IMR-90 (cell line): ENCODE measurements around the gene ABHD17C. TPM values are rescaled to one million over a fixed set of nuclear protein-coding genes. Genes with fewer than 3 reads are reported as not detected.

Source experiments
- ATAC-seq: fragments of 200-7000 bp; cut with Tn5 transposase; 2 replicates; pipeline ENCODE4 v1.9.1; 2020; ENCODE audit warnings: low read depth, mild to moderate bottlenecking, moderate library complexity
- BruUV-seq: library from RNA; stranded (reverse); fragments of 400-500 nt; replicated peaks from 2 replicates; lab custom pipeline; 2021; lab: Mats Ljungman, UMichigan
- CTCF ChIA-PET: fragments of 300-600 bp; formaldehyde crosslinking; extraction: SDS; loops from one replicate; lab custom pipeline; 2021; ENCODE audit warnings: antibody characterized with exemption; lab: Yijun Ruan, JAX
- POLR2A ChIA-PET: fragments of 300-600 bp; sonication (Branson Sonifier 250); formaldehyde crosslinking; loops from one replicate; lab custom pipeline; 2022; ENCODE audit warnings: antibody characterized with exemption; ENCODE audit not compliant: unreplicated experiment; lab: Charles Lee
- DNase-seq: peaks from one replicate; pipeline ENCODE4 v3.0.0; 2013
- H2AFZ ChIP-seq: replicated peaks from 2 replicates; pipeline ENCODE3; 2013; ENCODE audit warnings: low read length, mild to moderate bottlenecking; ENCODE audit not compliant: poor library complexity
- H2AK5ac ChIP-seq: 2 replicates; pipeline ENCODE4 v1.6.1; 2013; ENCODE audit warnings: low read depth, low read length, inconsistent platforms
- H2AK9ac ChIP-seq: replicated peaks from 2 replicates; pipeline ENCODE3; 2013; ENCODE audit warnings: mild to moderate bottlenecking, low read depth, low read length, moderate library complexity; ENCODE audit not compliant: poor library complexity
- H2BK120ac ChIP-seq: 2 replicates; pipeline ENCODE4 v1.6.1; 2013; ENCODE audit warnings: low read depth, low read length, inconsistent platforms
- H2BK15ac ChIP-seq: 3 replicates; pipeline ENCODE4 v1.6.1; 2013; ENCODE audit warnings: low read depth, low read length, inconsistent platforms
- H2BK20ac ChIP-seq: 2 replicates; pipeline ENCODE4 v1.6.1; 2013; ENCODE audit warnings: low read depth, mild to moderate bottlenecking, inconsistent platforms, low read length, moderate library complexity
- H2BK5ac ChIP-seq: 2 replicates; pipeline ENCODE4 v1.6.1; 2013; ENCODE audit warnings: mild to moderate bottlenecking, low read depth, low read length, inconsistent platforms; ENCODE audit not compliant: poor library complexity, severe bottlenecking
- H3K14ac ChIP-seq: replicated peaks from 2 replicates; pipeline ENCODE4 v1.6.1; 2013; ENCODE audit warnings: low read depth, low read length, inconsistent platforms
- H3K18ac ChIP-seq: 2 replicates; pipeline ENCODE4 v1.6.1; 2013; ENCODE audit warnings: low read depth, low read length, control low read depth
- H3K23ac ChIP-seq: 2 replicates; pipeline ENCODE4 v1.6.1; 2013; ENCODE audit warnings: low read depth, low read length, inconsistent platforms
- H3K27ac ChIP-seq: 2 replicates; pipeline ENCODE4 v1.5.1; 2013; ENCODE audit warnings: mild to moderate bottlenecking, control low read depth, low read length; ENCODE audit not compliant: insufficient read depth
- H3K27me3 ChIP-seq: 2 replicates; pipeline ENCODE4 v1.6.1; 2013; ENCODE audit warnings: low read length; ENCODE audit not compliant: control insufficient read depth, insufficient read depth
- H3K36me3 ChIP-seq: 2 replicates; pipeline ENCODE4 v1.6.1; 2013; ENCODE audit warnings: low read length, mixed read lengths; ENCODE audit not compliant: control insufficient read depth, insufficient read depth
- H3K4ac ChIP-seq: 2 replicates; pipeline ENCODE4 v1.6.1; 2013; ENCODE audit warnings: low read depth, low read length, inconsistent platforms
- H3K4me1 ChIP-seq: 2 replicates; pipeline ENCODE4 v1.6.1; 2013; ENCODE audit warnings: low read length, mixed read lengths; ENCODE audit not compliant: control insufficient read depth, insufficient read depth
- H3K4me2 ChIP-seq: 2 replicates; pipeline ENCODE4 v1.6.1; 2013; ENCODE audit warnings: low read depth, mild to moderate bottlenecking, control low read depth, low read length, moderate library complexity
- H3K4me3 ChIP-seq: 2 replicates; pipeline ENCODE4 v1.5.1; 2013; ENCODE audit warnings: low read depth, mild to moderate bottlenecking, control low read depth, low read length, moderate library complexity; ENCODE audit not compliant: insufficient read depth
- H3K56ac ChIP-seq: 2 replicates; pipeline ENCODE4 v1.6.1; 2013; ENCODE audit warnings: low read length, inconsistent platforms; ENCODE audit not compliant: insufficient read depth; ENCODE audit errors: extremely low read depth
- H3K79me1 ChIP-seq, 2 experiments: 2 replicates each; pipeline ENCODE4 v1.6.1; 2013; ENCODE audit warnings: low read length in 2 of 2, inconsistent platforms in 1 of 2, low read depth in 1 of 2
- H3K9ac ChIP-seq: 2 replicates; pipeline ENCODE4 v1.6.1; 2013; ENCODE audit warnings: low read depth, low read length, control low read depth
- H3K9me1 ChIP-seq: 2 replicates; pipeline ENCODE4 v1.6.1; 2013; ENCODE audit warnings: low read length, inconsistent platforms; ENCODE audit not compliant: insufficient read depth
- H3K9me3 ChIP-seq: 2 replicates; pipeline ENCODE4 v1.6.1; 2013; ENCODE audit warnings: low read length; ENCODE audit not compliant: control insufficient read depth, insufficient read depth
- H4K20me1 ChIP-seq: 2 replicates; pipeline ENCODE4 v1.6.1; 2013; ENCODE audit warnings: low read length, inconsistent platforms; ENCODE audit not compliant: insufficient read depth
- H4K5ac ChIP-seq: 2 replicates; pipeline ENCODE4 v1.6.1; 2013; ENCODE audit warnings: mild to moderate bottlenecking, low read depth, low read length, control low read depth
- H4K8ac ChIP-seq, 2 experiments: 2 replicates each; pipeline ENCODE4 v1.6.1; 2013; ENCODE audit warnings: low read depth in 2 of 2, low read length in 2 of 2, control low read depth in 1 of 2, inconsistent platforms in 1 of 2
- H4K91ac ChIP-seq: 2 replicates; pipeline ENCODE4 v1.6.1; 2013; ENCODE audit warnings: low read depth, low read length, inconsistent platforms; ENCODE audit not compliant: insufficient read depth
- BHLHE40 ChIP-seq: fragments of 150-350 bp; IDR thresholded peaks from 2 replicates; pipeline ENCODE4 v1.6.1; 2016; ENCODE audit warnings: mild to moderate bottlenecking, low read depth, low read length
- CEBPB ChIP-seq: IDR thresholded peaks from 2 replicates; pipeline ENCODE4 v1.6.1; 2012; ENCODE audit warnings: low read depth, low read length, improper control_type of control experiment
- WGBS, 2 experiments: methylation state at CpG; one replicate each; pipeline versions ENCODE4 v1.1.5 to v1.1.7; 2013; ENCODE audit warnings: missing lambda C conversion rate in 2 of 2; ENCODE audit not compliant: insufficient read length in 1 of 2; ENCODE audit errors: extremely low coverage in 2 of 2; 5-methylcytosine and 5-hydroxymethylcytosine counted together
- dilution Hi-C: fragments of 300-500 bp; cut with HindIII; formaldehyde crosslinking; loops from one replicate; pipeline ENCODE4 v1.14.3; 2018; ENCODE audit warnings: low sequenced_read_pairs; ENCODE audit not compliant: unreplicated experiment
- in situ Hi-C: fragments of 300-500 bp; cut with MboI; formaldehyde crosslinking; loops from 3 replicates; pipeline ENCODE4 v1.14.3; 2019; ENCODE audit warnings: low sequenced_read_pairs, inconsistent platforms, mixed read lengths
- intact Hi-C: fragments of 100-400 bp; cut with micrococcal nuclease; formaldehyde crosslinking; loops from 2 replicates; pipeline ENCODE4 v1.10.0; 2022
- polyA plus RNA-seq, 3 experiments: library from polyadenylated mRNA; depleted of rRNA; stranded (reverse); fragments of >200 nt; gene quantifications; 2 replicates each; pipeline ENCODE4 v1.2.3, GENCODE V29; 2012; ENCODE audit warnings: low replicate concordance in 1 of 3
- total RNA-seq: library from RNA; depleted of rRNA; stranded (reverse); fragments of >200 nt; gene quantifications from 2 replicates; pipeline ENCODE4 v1.2.3, GENCODE V29; 2012
- TF ChIP-seq, protein P1 (sequence below): conservative IDR thresholded peaks from 2 replicates; pipeline ENCODE4 v1.5.1; 2012; ENCODE audit warnings: mild to moderate bottlenecking, low read depth, low read length, improper control_type of control experiment

Gene ABHD17C
- total and polyA plus RNA-seq, 2 of the 4 experiments (the other 2 are of a cell fraction): 5.4 to 10.3 TPM

DNA sequence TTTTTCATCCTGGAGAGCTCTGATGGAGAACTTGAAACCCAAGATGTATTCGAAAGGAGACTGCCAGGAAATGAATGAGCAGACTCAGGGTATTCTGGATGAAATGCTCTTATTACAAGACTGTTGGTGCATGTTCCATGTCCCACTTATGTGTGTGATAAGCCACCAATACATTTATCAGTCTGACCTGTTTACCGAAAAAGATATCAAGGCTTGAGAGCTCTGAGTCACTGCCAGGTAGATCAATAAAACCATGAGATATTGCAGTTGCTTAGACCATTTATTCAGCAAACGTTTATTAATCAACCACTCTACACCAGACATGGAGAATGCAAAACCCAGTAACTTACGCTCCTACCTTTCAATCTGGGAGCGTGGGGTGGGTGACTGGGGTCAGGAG lies 101.3 kb downstream of the ABHD17C start:
- H3K4me3 ChIP-seq: no peak overlapping the region
- H3K14ac ChIP-seq: no peak overlapping the region
- in situ Hi-C loops: no loop called here
- H4K20me1 ChIP-seq: peaks cover 45% of the 10 kb centered on the region
- H4K5ac ChIP-seq: no peak overlapping the region
- intact Hi-C loops: no loop called here
- H2BK15ac ChIP-seq: no peak overlapping the region
- no peak overlapping the region for H4K8ac ChIP-seq
- no peak overlapping the region for H3K18ac ChIP-seq
- H3K27ac ChIP-seq: no peak overlapping the region
- H2BK20ac ChIP-seq: no peak overlapping the region
- ChIA-PET CTCF (no interaction called here), POLR2A (no interaction called here)
- DNase-seq (no peak), ATAC-seq (no peak)
- no peak overlapping the region for H3K9ac ChIP-seq
- H3K9me3 ChIP-seq: no peaks in the 10 kb centered on the region
- H2AK9ac ChIP-seq: no peak overlapping the region
- dilution Hi-C loops: no loop called here
- H2BK5ac ChIP-seq: no peak overlapping the region
- H3K56ac ChIP-seq: no peak overlapping the region
- no peak for TF ChIP-seq BHLHE40
- TF ChIP-seq, protein P1, sequence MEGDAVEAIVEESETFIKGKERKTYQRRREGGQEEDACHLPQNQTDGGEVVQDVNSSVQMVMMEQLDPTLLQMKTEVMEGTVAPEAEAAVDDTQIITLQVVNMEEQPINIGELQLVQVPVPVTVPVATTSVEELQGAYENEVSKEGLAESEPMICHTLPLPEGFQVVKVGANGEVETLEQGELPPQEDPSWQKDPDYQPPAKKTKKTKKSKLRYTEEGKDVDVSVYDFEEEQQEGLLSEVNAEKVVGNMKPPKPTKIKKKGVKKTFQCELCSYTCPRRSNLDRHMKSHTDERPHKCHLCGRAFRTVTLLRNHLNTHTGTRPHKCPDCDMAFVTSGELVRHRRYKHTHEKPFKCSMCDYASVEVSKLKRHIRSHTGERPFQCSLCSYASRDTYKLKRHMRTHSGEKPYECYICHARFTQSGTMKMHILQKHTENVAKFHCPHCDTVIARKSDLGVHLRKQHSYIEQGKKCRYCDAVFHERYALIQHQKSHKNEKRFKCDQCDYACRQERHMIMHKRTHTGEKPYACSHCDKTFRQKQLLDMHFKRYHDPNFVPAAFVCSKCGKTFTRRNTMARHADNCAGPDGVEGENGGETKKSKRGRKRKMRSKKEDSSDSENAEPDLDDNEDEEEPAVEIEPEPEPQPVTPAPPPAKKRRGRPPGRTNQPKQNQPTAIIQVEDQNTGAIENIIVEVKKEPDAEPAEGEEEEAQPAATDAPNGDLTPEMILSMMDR: no peak
- TF ChIP-seq CEBPB: no peak
- H2AK5ac ChIP-seq: no peak overlapping the region
- H2BK120ac ChIP-seq: no peak overlapping the region
- H3K36me3 ChIP-seq: peaks cover 70% of the 10 kb centered on the region
- peaks cover 0 to 20% of the 10 kb centered on the region in 2 experiments; a peak in 2 of 4 replicates for H3K79me1 ChIP-seq
- no peaks in the 10 kb centered on the region for H3K27me3 ChIP-seq
- no CpG with 5 or more reads among the region's 5 CpGs for WGBS, 2 experiments
- BruUV-seq: no TSS peak
- peaks cover 8% of the 10 kb centered on the region for H3K9me1 ChIP-seq
- H4K91ac ChIP-seq: no peak overlapping the region
- H3K4me2 ChIP-seq: no peak overlapping the region
- no peaks in the 10 kb centered on the region; the same call in 1 of the 2 replicates for H3K4me1 ChIP-seq
- no peak overlapping the region for H3K23ac ChIP-seq
- H3K4ac ChIP-seq: no peak overlapping the region
- H2AFZ ChIP-seq: no peak overlapping the region
